NCI-H2081 treated with DMSO at 0.1 percent for 48 hours (cell line): ENCODE measurements around the gene MVP.
"Not testable (repeated sequence)": the region's sequence is repeated elsewhere in the genome, so short reads cannot be mapped to it uniquely, and the experiment has no call there.

ENCODE experiments used
- DNase-seq: peaks from one replicate; lab custom pipeline; 2025; lab: John Stamatoyannopoulos, UW

Gene MVP

DNA sequence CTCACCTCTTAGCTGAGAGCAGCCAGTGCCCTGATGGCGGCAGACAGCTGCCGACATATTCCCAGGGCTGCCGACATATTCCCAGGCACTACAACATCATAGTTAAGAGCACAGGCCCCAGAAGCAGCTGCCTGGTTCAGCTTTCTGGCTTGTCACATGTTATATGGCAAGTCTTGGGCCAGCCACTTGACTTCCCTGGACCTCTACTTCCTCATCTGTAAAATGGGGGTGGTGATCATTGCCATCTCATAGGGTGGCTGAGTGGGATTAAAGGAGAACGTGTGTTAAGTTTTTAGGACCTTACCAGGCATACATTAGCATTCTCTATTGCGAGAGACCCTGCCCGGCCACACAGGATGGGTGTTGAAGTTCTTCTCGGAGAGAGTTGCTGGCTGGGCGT, 23.7 kb downstream of the MVP start:
- DNase-seq = no peak

GRCh38 chr16:29844575-29845331, 24.5 kb downstream of the MVP start:
- DNase-seq = no peak

DNA sequence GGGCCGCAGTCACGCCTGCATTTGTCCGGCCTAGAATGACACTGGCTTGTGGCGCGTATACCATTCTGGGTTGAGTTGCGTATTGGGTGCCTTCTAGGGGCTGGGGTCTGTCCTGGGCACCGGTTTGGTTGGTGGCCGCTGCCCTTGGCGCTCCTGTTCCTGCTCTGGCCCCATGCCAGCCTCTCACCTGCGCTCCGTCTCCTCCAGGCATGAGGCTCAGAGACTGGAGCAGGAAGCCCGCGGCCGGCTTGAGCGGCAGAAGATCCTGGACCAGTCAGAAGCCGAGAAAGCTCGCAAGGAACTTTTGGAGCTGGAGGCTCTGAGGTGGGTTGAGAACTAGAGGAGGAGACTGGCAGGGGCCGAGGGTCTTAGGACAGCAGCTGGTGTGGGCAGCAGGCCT, 25.4 kb downstream of the MVP start:
- no peak for DNase-seq

- DNase-seq = no peak
Measured at GRCh38 chr16:29848420-29849297, 28.4 kb downstream of the MVP start.

DNA sequence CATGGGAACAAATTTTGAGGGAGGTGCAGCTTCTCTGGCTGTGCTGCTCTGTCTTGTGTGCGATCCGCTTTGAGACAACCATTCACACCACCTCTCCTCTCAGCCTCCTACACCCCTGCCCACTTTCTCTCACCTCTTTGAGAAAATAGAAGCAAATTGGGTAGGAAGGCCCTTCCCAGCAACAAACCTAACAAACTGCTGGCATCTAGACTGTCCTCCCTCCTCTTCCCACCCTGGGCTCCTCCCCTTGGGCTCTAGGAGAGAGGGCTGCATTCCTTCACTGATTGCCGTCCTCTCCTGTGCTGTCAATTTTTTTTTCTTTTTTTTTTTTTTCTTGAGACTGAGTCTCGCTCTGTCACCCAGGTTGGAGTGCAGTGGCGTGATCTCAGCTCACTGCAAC, 29.2 kb downstream of the MVP start:
- DNase-seq = no peak

DNA sequence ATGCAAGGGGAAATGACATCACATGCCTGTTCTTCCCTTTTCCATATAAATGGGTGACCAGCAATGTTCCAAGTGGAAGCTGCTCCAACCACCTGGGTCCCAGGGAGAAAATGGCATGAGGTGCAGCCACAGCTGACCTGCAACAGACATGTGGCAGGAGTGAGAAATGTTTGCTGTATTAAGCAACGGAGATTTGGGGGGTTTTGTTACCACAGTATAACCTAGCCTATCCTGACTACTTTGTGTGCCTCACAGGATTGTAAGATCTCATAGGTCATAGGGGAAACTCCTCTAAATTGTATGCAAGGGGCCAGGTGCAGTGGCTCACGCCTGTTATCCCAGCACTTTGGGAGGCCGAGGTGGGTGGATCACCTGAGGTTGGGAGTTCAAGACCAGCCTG, 30.7 kb downstream of the MVP start:
- no peak for DNase-seq

DNA sequence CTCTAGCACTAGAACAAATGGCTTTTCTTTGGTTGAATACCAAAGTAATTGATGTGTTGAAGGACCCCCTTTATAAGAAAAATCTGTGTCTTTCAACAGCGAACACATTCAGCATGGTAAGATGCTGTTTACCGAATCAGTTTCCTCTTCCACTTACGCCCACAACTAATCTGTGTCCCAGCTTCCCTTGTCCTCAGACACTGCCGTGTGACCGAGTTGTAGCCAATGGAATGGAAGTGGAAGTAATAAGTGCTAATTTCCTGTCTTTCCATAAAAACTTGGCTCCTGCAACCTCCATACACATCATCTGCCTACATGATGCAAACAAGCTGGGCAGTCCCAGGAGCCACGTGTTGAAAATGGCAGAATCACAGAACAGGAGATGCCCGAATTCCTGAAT, 32.4 kb downstream of the MVP start:
- DNase-seq = no peak

DNA sequence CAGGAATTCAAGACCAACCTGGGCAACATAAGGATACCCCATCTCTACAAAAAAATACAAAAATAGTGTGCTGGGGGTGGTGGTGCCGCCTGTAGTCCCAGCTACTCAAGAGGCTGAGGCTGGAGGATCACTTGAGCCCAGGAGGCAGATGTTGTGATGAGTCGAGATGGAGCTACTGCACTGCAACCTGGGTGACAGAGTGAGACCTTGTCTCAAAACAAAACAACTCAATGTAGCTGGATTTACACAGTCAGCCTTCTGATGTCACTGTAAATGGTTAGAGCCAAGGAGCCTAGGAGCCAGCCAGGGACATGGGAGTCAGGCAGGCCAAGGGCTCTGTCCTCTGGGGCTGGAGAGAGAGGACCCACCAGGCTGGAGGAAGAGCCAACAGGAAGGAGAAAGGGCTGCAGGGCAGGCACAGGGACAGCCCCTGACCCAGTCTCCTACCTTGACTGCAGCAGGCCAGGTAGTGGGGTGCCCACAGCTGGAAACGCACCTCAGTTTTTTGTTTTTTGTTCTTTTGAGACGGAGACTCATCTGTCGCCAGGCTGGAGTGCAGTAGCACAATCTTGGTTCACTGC, 34.3 kb downstream of the MVP start:
- DNase-seq = no peak

GRCh38 chr16:29857133-29857760, 37.0 kb downstream of the MVP start:
- DNase-seq = no peak

- DNase-seq = no peak
Measured at GRCh38 chr16:29858149-29858849, 38.0 kb downstream of the MVP start.

DNA sequence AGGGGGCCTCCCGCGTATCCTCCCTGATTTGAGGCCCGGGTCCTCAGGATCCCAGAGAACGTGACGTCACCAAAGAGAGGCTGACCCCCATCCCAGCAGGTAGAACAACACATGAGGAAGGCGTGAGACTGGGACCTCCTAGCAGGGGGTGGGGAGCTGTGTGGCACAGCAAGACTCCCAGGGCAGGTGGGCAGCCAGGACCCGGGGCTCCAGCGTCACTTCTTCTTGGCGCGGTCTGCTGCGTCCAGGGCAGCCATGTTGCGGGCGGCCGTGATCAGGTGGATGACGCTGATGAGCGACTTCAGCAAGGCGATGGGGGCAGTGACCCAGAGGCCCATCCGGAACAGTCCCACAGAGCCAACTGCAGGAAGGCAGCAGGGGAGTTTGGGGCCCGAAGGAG, 38.7 kb downstream of the MVP start:
- DNase-seq = no peak

GRCh38 chr16:29860218-29860617, 40.0 kb downstream of the MVP start:
- DNase-seq = no peak

DNA sequence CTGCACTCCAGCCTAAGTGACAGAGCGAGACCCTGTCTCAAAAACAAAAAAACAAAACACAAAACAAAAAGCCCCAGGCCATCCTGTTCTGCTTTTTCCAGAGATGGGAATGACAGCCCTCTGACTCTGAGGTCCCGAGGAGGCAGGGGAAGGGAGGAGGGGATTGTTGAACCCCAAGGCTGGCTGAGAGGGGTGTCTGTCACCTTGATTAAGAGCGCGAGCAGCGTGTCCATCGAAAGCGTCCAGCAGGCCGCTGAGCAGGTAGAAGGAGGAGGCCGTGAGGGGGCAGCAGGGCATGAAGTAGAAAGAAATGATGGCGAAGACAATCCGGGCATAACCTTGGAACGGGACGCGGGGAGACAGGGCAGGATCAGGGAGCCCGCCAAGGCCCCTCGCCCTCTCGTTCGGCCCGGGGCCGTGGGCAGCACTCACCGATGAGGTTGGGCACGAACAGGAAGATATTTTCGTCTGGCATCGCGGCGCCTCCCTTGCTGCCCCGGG, 42.2 kb downstream of the MVP start:
- no peak for DNase-seq

- peak; percentile 43 for DNase-seq
Measured at GRCh38 chr16:29862884-29863668, 42.8 kb downstream of the MVP start, which contains the start of gene CDIPT. Gene CDIPT (minus strand): TSS chr16:29863226. CDS start chr16:29862857, 369 bp downstream.

- no peak for DNase-seq
Measured at GRCh38 chr16:29863669-29863984, 43.4 kb downstream of the MVP start.

DNA sequence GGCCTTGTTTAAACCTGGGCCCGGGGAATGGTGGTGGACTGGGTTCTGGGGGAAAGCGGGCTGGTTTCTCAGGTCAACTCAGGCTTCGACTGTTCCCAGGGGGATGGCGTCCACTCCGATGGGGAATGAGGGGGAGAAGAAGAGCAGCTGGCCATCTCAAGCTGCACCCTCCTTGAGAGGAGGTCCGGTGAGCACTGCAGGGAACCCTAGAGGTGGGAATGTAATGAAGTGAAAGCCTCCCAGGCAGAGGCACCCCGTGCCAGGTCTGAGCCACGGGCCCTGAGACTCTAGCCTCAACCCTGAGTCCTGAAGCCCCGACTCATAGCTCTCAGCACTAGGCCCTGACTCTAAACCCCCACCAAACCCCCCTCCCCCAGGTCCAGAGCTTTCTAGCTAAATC, 43.9 kb downstream of the MVP start:
- DNase-seq = no peak

DNA sequence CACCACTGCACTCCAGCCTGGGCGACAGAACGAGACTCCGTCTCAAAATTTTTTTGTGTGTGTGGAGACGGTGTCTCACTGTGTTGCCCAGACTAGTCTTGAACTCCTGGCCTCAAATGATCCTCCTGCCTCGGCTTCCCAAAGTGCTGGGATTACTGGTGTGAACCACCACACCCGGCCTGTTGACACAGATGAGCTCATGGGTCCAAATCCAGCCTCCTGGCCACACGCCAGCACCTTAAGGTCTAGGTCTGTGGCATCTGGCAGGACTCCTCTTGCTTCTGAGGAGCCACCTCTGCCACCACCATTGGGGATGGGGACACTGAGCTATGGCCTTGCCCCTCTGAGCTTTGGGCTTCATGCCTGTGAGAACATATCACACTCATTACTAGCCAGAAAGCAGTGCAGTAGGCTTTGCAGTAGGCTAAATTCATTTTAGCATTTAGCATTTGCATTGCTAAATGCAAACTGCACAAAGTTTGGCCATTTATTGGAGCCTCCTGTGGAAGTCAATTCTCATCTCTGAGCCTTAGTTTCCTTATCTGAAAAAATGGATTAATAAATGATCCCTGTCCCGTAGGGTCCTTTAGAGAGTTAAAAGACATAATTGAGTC, 48.2 kb downstream of the MVP start:
- no peak for DNase-seq

GRCh38 chr16:29869067-29869466, 48.8 kb downstream of the MVP start:
- not testable (repeated sequence) for DNase-seq

DNA sequence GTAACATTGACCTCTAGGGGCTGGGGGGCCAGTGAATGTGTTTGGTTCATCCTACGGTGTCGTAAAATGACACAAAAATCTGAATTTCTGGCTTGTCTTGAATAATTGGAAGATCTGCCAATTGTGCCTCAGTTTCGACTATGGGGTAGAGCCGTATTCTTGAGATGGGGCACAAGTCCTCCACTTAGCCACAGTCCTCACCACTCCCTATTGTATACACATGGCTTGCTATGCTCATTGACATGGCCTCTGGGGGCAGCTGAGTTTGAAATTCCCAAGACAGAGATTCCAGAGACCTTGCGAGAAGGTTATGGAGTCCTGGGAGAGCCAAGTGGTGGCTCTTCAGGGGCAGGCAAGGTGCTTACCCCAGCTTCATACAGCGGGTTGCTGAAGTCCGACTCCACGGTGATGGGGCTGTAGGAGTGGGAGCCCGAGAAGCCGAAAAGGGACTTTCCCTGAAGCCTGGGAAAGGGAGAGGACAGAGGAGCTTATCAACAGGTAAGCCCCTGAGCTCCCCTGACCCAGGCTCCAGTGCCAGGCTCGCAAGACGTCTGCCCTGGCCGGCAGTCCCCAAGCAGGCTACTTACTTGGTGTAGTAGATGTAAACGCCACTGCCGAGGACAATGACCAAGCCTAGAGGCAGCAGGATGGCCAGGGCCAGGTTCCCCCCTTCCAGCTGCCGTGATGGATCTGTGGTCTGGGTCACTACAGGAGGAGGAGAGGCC, 51.7 kb downstream of the MVP start:
- DNase-seq = no peak

DNA sequence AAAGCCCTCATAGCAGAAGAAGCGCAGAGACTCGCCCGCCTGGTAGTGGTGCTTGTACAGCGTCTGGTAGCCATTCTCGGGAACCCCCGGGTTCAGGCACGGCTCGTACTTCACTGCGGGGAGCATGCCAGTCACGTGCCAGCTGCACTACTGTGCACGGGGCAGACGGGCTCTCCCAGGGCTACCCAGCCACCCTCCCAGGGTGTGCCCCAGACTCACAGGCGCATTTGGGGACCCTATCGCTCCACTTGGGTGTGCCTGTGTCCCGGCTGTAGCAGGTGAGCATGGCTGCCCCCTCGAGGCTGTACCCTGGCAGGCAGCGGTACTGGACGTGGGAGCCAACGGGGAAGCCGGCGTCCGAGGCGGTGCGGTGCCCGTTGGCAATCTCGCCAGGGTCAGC, 53.1 kb downstream of the MVP start:
- DNase-seq = no peak
